HG03469 (cell line): ENCODE data around the gene RNF166.
A peak's percentile ranks its signal among the peaks of the same experiment; 100 is the strongest.

Experiments
- ATAC-seq: cut with Tn5 transposase; IDR thresholded peaks from one replicate; pipeline ENCODE4 v1.9.1; 2021; ENCODE audit warnings: mild to moderate bottlenecking, moderate library complexity, moderate number of reproducible peaks; ENCODE audit not compliant: unreplicated experiment

The RNF166 gene

DNA sequence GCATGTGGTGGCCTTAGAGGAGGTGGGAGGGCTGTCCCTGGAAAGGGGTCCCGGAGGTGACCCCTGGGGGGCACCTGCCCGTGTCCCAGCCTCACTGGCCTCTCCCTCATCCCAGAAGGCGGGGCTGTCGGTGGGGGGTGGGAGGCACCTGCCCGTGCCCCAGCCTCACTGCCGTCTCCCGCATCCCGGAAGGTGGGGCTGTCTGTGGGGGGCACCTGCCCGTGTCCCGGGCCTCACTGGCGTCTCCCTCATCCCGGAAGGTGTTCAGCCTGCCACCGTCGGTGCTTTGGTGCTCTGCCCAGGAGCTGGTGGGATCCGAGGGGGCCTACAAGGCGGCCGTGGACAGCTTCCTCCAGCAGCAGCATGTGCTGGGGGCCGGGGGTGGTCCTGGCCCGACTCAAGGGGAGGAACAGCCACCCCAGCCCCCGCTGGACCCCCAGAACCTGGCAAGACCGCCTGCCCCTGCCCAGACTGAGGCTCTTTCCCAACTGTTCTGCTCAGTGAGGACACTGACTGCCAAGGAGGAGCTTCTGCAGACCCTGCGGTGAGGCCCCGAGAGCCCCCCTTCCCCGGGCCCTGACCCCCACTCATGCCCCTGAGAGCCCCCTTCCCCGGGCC lies 6.3 kb upstream of the RNF166 start:
- no peak for ATAC-seq

DNA sequence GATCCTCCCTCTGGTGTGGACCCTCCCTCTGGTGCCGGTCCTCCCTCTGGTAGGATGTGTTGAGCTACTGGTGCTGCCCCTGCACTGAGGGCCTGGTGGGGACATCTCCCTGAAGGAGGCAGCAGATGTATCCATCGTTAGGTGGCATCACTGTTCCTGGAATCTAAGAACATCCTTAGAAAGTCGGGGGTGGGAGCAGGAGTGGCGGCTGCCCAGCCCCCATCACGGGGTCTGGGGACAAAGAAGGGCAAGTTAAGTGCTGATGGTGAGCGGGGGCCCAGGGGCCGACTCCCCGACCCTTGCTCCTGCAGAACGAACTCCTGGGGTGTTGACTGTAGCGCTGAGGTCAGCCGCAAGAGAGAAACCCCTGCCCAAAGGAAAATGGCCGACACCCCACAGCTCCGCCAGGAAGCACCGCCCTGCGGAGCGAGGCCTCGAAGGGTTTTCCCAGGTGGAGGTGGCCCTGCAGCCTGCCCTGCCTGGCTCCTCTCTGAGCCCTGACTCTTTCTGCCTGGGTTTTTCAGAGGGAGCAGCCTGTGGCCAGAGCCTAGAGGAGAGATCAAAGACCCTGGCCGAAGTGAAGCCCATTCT lies 5.6 kb upstream of the RNF166 start:
- no peak for ATAC-seq

DNA sequence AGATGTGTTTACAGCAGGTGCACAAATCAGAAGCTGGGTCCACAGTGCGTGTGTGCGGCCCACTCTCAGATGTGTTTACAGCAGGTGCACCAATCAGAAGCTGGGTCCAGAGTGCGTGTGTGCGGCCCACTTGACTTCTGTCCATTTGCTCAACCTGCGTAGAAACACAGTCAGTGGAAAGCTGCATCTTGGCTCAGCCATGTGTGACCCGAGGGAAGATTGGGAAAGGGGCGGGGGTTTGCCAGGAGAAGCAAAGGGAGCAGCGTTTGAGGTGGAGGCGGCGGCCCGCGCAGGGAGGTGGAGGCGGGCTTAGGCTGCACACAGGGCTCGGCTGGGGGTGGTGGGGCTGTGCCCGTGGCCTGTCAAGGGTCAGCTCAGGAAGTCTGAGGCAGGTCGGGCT lies 4.3 kb upstream of the RNF166 start:
- ATAC-seq = no peak

DNA sequence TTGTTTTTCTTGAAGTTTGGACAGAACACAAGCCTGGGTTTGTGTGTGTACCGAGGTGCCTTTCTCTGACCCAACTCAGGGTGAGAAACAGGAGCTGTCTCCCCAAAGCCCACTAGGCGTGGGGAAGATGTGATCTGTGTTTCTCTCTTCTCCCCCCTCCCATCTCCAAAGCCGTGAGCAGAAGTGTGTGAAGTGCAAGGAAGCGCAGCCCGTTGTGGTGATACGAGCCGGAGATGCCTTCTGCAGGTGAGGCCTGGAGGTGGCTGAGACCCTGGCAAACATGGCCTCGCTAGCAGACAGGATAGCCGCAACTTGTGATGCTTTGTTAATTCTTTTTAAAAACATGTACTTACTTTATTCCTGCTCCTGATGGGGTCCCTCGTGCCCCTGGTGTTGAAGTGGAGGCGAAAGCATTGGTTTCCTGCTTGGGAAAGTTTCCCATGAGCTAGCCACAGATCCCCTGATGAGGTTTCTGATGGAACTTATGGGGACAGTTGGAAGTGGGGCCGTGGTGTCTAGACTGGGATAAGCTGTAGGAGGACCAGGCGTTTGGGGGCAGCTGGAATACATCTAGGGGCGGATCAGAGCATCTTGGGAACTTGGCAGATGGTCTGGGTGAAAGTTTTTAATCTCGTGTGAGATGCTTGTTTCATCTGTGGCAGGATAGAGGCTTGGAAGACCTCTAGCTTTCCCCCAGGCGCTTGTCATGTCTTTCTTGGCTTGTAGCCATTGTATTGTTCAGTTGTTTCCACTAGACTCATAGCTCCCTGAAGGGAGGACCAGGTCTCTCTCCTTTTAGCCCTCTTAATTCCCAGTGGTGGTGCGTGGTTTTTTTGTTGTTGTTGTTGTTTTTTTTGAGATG lies 988 bp upstream of the RNF166 start:
- ATAC-seq = no peak

DNA sequence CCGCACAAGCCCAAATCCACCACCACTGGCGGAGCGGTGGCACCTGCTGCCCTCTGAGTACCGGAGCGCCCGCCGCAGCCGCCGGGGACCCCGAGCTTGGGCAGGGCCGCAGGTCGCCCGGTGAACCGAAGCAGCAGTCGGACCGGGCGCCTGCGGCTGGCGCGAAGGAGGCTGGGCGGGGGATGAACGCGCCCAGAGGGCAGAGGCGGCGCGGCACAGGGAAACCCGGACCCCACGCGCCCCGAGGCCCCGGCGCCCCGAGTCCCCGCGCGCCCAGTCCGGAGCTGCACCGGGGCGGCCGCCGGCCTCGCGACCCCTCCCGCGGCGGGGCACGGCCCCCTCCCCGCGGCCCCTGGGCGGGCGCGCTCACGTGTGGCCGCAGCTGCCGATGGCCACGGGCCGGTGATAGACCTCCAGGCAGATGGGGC lies 393 bp downstream of the RNF166 start:
- peak; percentile 13 for ATAC-seq

DNA sequence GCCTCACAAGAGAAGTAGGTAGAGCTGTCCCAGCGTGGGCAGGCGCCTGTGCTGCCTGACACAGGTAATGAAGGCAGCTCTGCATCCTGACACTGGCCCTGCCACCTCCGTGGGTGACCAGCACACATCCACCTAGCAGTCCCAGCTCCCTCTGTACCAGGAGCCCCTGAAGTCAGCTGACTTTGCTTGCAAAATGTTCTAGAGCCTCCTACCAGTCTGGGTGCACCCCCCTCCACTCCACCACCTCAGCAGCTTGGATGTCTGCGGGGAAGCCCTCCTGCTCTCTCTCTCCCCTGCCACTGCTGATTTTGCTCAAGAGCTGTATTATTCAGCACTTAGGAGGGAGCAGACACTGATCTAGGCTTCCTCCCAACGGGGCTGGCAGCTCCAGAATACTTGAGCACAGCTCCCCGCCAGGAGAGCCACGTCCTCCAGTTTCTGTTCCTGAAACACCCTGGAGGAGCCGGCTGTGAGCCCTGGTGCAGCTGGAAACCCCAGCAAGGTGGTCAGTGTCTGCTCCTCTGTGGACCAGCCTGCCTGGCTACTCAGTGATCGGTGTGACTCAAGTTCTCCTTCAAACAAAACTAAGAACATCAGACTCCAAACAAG lies 1.0 kb downstream of the RNF166 start:
- ATAC-seq = no peak

DNA sequence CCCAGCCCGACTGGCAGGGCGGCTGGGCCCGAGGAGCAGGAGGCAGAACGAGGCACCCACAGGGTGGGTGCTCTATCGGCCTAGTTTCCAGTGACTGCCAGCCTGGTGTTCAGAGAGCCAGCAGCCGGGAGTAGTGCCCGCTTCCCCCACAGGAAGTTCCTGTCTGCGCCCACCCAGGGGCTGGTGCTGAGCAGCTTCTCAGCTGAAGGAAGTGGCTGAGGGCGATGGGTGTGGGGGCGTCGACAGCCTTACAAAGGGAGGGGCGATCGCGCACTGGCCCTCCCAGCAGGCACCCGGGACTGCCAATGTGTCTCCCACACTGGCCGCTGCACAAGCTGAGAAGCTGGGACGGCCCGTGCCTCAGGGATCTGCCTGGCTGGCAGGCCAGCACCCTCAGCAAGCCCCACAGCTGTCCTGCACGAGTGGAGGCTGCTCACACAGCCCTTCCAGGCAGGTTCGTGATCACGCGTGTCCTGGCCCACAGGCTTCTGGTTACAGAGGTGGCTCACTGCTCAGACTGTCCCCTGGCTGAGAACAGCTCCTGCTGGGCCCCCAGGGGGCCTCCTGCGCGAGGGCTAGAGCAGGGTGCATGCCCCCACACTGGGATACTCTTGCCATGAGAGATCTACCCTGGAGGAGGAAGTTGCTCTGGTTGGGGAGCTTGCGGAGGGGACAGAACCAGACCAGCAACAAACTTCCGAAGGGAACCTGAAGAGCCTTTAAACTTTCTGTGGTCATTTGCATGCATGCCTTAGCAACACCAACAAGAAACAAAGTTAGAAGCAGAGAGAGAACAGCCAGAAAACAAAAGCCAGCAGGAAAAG lies 2.5 kb downstream of the RNF166 start:
- ATAC-seq = no peak

DNA sequence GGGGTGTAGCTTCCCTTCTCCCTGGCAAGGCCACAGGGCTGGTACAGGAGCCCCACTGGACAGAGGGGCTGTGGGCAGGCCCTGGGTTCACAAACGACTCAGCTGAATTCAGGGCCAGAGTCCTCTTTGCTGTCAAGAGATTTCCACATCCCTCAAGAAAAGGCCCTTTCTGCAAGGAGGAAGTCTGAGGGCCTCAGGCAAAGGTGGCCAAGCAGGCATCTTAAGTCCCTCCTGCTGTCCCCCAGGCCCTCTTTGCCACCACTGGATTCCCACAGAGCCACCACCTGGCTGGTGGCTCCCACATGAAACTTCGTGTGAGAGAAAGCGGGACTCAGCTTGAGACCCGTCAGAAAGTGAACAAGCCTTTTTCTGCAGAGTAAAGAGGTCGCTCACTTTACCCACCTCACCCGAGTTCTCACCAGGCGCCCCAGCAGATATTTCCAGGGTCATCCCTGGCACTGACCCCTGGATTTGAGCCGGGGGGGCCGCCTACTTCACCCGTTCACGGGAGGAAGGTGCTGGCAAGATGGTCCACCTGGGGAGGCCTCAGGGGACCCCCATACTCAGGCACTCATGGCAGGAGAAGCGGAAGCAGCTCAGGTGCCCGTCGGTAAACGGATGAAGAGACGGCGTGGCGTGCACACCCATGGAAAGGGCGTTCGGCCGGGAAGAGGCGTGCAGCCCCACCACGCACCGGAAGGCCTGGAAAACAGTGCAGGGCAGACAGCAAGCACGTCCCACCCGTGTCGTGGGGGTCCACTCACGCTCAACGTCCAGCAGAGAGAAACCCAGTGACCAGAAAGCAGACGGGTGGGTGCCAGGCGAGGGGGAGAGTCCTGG lies 3.6 kb downstream of the RNF166 start:
- ATAC-seq = no peak

DNA sequence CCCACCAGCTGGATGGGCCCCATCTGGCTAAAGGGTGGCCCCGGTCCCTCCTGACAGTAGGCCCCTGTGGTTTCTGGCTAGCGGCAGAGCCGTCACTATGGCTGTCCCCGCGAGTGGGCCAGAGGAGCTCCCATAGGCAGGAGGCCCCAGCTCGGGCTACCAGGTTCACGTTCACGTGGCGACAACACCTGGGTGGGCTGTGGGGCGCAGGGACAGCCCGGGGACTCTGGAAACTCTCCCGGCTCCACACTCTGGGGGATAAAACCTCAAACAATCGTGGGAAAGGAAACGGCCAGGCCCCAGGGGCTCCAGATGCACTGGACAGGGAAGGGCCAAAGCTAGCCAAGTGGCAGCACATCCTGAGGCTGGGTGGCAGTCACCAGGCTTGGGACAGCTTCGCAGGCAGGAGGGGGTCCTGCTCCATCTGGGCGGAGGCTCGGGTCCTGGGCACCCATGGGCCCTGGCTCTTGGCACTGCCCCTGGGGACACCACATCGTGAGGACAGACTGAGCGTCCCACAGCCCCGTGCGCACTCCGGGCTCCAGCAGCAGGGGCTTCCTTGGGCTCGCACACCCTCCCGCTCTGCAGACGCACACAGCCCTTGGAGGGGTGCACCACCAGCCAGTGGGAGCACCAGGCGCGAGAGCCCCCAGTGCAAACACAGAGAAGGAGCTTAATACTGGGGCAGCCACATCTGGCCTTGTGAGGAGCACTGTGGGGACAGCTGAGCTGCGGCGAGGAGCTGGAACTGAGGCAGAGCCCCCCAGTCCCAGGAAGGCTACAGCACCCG lies 4.4 kb downstream of the RNF166 start:
- no peak for ATAC-seq

DNA sequence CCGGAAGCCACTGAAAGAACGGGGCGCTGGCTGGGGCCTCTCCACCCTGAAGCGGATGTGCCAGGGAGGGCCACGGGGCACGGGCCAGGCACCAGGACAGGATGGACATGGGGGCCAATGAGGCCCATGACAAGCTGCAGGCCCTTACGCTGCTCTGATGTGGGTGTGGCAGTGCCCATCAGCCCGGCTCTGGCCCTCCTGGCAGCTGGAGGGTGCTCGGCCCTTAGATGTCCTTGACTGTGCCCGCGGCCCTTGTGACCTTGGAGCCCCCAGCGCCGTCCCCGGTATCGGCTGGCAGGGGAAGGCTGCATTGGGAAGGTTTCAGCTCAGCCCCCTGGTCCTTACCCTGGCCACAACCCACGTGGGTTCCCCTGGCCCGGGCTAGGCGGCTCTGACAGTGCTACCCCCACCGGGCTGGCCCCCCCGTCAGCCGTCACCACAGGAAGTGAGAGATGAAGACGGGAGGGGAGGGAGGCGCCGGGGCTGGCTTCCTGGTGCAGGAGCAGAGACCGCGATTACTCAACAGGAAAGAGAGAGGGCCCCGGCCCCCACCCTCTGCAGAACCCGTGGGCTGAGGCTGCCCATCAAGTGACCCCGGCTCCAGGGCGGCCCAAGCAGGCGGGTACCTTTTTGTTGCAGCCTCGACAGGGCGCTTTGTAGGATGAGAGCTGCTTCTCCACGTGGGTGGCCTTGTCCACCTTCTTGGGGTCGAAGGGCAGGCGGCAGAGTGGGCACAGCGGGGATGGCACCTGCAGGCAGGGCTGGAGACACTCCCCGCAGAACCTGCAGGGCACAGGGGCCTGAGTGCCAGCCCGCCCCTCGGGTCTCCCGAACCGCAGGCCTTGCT lies 5.3 kb downstream of the RNF166 start:
- ATAC-seq = no peak

DNA sequence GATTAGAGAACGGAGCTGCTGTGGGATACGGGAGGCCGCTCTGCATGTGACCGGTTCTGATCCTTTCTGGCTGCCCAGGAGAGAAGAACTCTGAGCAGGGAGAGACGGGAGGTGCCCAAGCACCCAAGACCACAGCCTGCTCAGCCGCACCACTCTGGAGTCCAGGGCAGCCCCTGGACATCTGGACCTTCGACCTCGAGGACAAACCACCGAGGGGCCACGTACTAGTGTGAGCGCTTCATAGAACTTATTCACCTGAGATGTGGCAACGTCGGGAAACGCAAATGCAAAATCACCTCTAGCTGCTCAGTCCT lies 5.9 kb downstream of the RNF166 start:
- no peak for ATAC-seq

DNA sequence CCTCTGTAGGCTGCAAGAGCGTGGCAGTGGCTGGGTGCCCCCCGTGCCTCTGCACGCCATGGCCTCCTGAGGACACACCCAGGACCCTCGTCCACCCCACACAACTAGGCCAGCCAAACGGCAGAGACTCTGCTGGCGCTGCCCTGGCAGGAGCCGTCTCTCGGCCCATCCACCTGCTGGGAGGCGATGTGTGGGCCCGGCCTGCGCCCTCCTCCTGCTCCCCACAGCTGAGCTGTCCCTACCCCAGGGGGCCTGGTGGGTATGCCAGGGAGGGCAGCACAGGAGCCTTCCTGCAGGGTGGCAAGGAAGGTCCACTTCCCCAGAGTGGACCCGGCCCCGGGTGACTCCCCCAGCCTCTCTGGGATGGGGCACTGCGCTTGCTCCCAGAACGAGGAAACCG lies 7.0 kb downstream of the RNF166 start:
- ATAC-seq = no peak

DNA sequence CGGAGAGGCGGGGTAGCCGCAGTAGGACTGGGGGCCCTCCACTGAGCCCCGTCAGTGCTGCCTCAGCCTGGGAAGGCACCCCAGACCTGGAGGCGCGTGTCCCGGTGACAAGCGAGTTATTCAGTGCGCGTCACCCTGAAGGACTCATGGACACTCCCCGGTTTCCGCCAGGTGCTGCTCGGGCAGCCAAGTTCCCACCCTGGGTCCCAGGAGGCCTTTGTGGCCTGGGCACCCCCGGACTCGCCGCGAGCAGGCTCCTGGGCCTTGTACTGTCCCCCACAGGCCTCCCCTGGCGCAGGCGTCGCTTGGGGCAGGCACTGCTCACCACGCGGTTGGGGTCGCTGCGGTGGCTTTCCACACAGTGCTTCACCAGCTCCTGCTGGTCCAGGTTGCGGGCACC lies 7.6 kb downstream of the RNF166 start:
- ATAC-seq = no peak

DNA sequence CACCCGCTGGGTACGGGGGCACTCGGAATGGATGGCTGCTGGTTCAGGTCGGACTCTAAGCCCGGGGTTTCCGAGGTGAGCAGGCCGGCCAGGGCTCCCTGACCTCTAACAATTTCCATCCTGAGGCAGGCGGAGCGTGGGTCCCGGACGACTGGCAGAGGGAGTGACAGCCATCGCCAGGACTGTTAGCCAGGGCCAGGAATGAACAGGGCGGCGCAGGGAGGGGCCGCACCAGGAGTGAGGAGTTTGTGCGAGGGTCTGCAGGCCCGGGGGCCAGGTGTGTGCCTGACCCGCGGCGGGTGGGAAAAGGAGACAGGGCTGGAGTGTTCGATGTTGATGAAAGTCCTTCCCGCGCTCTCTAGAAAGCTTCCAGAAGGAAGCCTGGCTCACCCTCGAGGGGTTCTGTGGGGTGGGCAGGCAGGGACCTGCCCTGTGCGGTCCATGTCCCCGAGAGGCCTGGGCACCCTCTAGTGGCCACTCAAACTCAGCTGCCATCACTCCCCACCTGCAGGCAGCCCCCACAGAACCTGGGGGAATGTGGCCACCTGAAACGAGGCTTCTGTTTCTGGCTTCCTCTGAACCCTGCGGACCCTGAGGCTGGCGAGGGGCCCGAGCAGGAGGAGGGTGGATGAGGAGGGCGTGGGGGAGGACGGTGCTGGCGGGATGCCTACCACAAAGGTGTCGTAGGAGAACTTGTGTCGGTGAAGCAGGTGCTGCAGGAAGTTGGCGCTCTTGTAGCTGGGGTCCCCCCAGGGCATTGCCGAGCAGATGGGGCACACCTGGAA lies 8.2 kb downstream of the RNF166 start:
- ATAC-seq = no peak

DNA sequence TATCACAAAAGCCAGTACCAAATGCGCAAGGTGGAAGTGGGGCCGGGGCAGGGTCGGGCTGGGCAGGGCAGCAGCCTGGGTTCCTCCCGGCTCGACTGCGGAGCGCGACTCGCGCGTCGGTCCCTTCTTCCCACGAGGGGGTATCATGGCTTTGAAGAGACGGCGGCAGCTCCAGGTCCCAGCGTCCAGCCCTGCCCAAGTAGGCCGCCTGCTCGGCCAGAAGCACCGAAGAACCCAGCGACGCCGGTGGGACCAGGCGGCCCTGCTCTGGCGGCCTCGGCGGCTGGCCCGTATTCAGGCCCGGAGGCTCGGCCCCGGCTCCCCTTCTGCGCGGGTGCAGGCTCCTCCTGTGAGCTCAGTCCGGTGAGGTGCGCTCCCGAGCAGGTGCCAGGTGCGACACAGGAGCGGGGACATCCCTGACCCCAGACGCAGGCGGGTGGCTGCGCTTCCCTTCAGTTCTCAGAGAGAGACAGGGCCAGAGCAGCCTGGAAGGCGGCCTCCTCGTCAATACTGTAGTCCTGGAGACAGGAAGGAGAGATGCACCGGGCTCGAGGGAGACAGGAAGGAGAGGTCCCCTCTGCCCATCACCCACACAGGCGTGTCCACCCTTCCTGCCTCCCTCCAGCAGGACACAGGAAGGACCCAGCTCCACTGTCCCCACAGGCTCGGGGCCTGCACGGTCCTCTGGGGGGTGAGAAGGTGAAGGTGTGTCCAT lies 8.9 kb downstream of the RNF166 start:
- ATAC-seq = no peak

DNA sequence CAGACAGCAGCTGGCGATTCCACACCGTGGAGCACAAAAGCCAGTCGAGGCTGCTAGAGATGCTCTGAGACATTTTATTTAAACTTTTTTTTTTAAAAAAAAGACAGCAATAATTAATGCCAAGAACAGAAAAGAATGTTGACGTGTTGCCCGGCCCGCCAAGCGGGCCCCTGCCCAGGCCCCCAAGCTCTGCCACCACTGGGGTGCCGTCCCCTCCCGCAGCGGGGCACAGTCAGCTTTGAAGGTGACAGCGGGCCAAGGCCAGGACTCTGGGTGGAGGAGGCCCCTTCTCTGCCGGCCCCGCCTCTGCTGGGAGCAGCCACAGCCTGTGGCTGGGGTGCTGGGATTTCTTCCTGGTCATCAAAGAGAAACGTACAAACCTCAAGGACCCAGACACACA lies 9.8 kb downstream of the RNF166 start:
- no peak for ATAC-seq

DNA sequence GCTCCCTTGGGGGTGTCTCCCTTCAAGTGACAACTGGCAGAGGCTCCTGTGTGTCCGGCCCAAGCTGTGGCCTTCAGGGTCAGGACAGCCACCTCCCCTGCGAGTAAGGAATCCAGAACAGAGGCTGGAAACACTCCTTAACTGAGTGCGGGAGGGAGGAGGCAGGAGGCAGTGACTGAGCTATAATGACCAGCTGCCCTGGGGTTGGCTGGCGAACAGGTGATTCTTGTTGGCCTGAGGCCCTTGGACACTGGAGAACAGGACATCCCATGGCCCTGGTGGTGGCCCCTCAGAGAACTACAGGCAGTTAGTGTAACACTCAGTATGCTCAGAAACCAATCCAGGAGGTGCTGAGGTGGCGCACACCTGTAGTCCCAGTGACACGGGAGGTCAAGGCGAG lies 10.5 kb downstream of the RNF166 start:
- ATAC-seq = no peak
